Measurements from ENCODE around the gene WNT9B. TPM values are rescaled to one million over a fixed set of nuclear protein-coding genes. Genes with fewer than 3 reads are reported as not detected.
A peak's percentile ranks its signal among the peaks of the same experiment; 100 is the strongest.

The WNT9B gene
- total and polyA plus RNA-seq, 2 of the 13 experiments (the other 11 are each of a cell fraction or from before 2014, with no cell fraction given) = not detected

GRCh38 chr17:46894476-46895151, 43.2 kb downstream of the WNT9B start (continued):
- TF ChIP-seq NFYB (CRISPR knock-in tag; IDR thresholded peaks at IDR 0.05) (no peak), LBX2 (CRISPR knock-in tag; IDR thresholded peaks at IDR 0.05; ENCODE audit: borderline replicate concordance) (no peak), NRL (CRISPR knock-in tag; IDR thresholded peaks at IDR 0.05; ENCODE audit: borderline replicate concordance) (no peak), ZFP36L2 (CRISPR knock-in tag; IDR thresholded peaks at IDR 0.05) (no peak), ZFY (CRISPR knock-in tag; IDR thresholded peaks at IDR 0.05) (peak; percentile 22; the same call in 1 of the 2 replicates), ZBTB14 (CRISPR knock-in tag; IDR thresholded peaks at IDR 0.05) (no peak), FOXC1 (CRISPR knock-in tag; IDR thresholded peaks at IDR 0.05; ENCODE audit: borderline replicate concordance) (no peak), TRIM22 (IDR thresholded peaks at IDR 0.05) (no peak), PREB (CRISPR knock-in tag; IDR thresholded peaks at IDR 0.05) (no peak), HNRNPLL (IDR thresholded peaks at IDR 0.05; ENCODE audit: low read depth, low read length, poor library complexity, severe bottlenecking) (peak; percentile 30), ZNF607 (CRISPR knock-in tag; IDR thresholded peaks at IDR 0.05; ENCODE audit: borderline replicate concordance) (no peak), RFX3 (CRISPR knock-in tag; IDR thresholded peaks at IDR 0.05) (no peak), RNF219 (CRISPR knock-in tag; IDR thresholded peaks at IDR 0.05) (no peak), SUZ12 (IDR thresholded peaks at IDR 0.05; ENCODE audit: low read depth, low read length) (no peak), ZNF790 (CRISPR knock-in tag; IDR thresholded peaks at IDR 0.05; ENCODE audit: borderline replicate concordance) (no peak), TGIF2 (CRISPR knock-in tag; IDR thresholded peaks at IDR 0.05) (0 out of 2 replicates have a peak, but pooled peaks have one; percentile 28), NR3C1 (CRISPR knock-in tag; IDR thresholded peaks at IDR 0.05) (no peak), TERF1 (CRISPR knock-in tag; IDR thresholded peaks at IDR 0.05) (no peak), ZNF773 (CRISPR knock-in tag; IDR thresholded peaks at IDR 0.05; ENCODE audit: borderline replicate concordance) (no peak)
